Measurements from ENCODE around the gene FADD.

DNA sequence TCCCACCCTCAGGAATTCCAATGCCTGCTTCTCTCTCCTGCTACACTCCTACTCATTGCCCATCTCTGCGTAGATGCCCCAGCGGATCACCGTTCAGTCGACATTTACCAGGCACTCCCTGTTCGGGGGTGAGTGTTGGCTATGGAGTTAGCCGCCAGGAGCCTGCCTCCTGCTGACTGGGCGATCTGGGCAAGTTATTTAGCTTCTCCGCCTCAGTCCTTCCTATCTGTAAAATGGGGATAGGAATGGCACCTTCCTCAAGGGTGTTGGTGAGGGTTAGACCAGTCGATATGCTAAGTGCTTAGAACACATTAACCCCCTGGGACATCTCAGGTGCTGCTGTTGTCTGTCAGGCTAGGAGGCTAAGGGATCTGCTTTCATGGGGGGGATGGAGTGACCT, 30.9 kb downstream of the FADD start:
- TF ChIP-seq CTCF (IDR thresholded peaks at IDR 0.05) = no peak
- TF ChIP-seq POLR2A (IDR thresholded peaks at IDR 0.05) = no peak
- TF ChIP-seq EP300 (IDR thresholded peaks at IDR 0.05) = no peak

Measured in tibial nerve (tissue), 4 donors.